CD4-positive, alpha-beta T cell treated with Interleukin-21 for 1 hour (primary cell): ENCODE measurements around the gene KRT33B.
A peak's percentile ranks its signal among the peaks of the same experiment; 100 is the strongest.

ENCODE experiments used
- DNase-seq: peaks from one replicate; pipeline ENCODE4 v3.0.0-alpha.2; 2020

The KRT33B gene

GRCh38 chr17:41322903-41323895 lies 46.4 kb downstream of the KRT33B start:
- no peak for DNase-seq

- DNase-seq, result peak; percentile 62
Measured at GRCh38 chr17:41322094-41322902, 47.3 kb downstream of the KRT33B start.

- no peak for DNase-seq
Measured at GRCh38 chr17:41318231-41318630, 51.4 kb downstream of the KRT33B start.

GRCh38 chr17:41315814-41316445 lies 53.7 kb downstream of the KRT33B start:
- no peak for DNase-seq

- DNase-seq, result no peak
Measured at GRCh38 chr17:41315204-41315794, 54.3 kb downstream of the KRT33B start, which contains the start of gene KRTAP17-1. TSS of gene KRTAP17-1 (minus strand) at chr17:41315710. CDS start at chr17:41315650, 60 bp downstream.
